SK-N-SH treated with all-trans-retinoic acid at 6 μM for 48 hours (cell line): ENCODE results near the gene CARD18.

Experiments used
- ARNTL ChIP-seq: fragments of 450-650 bp; formaldehyde crosslinking; IDR thresholded peaks from 2 replicates; pipeline ENCODE4 v1.5.0; 2020; ENCODE audit warnings: low read depth, mild to moderate bottlenecking, moderate library complexity, borderline replicate concordance
- ESRRG ChIP-seq: fragments of 250-450 bp; sonication (Bioruptor Pico); IDR thresholded peaks from 2 replicates; pipeline ENCODE4 v1.6.1; 2021; ENCODE audit warnings: mild to moderate bottlenecking
- PPARA ChIP-seq: fragments of 250-450 bp; sonication (Bioruptor Pico); IDR thresholded peaks from 2 replicates; pipeline ENCODE4 v1.5.0; 2020; ENCODE audit warnings: mild to moderate bottlenecking, borderline replicate concordance
- RARB ChIP-seq: fragments of 250-450 bp; sonication (Bioruptor Pico); IDR thresholded peaks from 2 replicates; pipeline ENCODE4 v1.8.0; 2021; ENCODE audit warnings: mild to moderate bottlenecking, moderate library complexity
- ZFP3 ChIP-seq: fragments of 250-450 bp; sonication (Bioruptor Pico); IDR thresholded peaks from 2 replicates; pipeline ENCODE4 v1.5.0; 2020; ENCODE audit warnings: mild to moderate bottlenecking, moderate library complexity
- ZFP30 ChIP-seq: fragments of 450-650 bp; formaldehyde crosslinking; IDR thresholded peaks from 2 replicates; pipeline ENCODE4 v1.5.0; 2022; ENCODE audit warnings: mild to moderate bottlenecking, moderate library complexity
- ZNF8 ChIP-seq: fragments of 450-650 bp; formaldehyde crosslinking; IDR thresholded peaks from 2 replicates; pipeline ENCODE4 v1.5.0; 2020; ENCODE audit warnings: mild to moderate bottlenecking, moderate library complexity
- TF ChIP-seq, protein P1 (sequence below): fragments of 250-450 bp; sonication (Bioruptor Pico); IDR thresholded peaks from 2 replicates; pipeline ENCODE4 v1.5.0; 2020; ENCODE audit warnings: mild to moderate bottlenecking, moderate library complexity
- TF ChIP-seq, protein P2 (sequence below): fragments of 250-450 bp; sonication (Bioruptor Pico); IDR thresholded peaks from 2 replicates; pipeline ENCODE4 v1.5.1; 2021; ENCODE audit warnings: mild to moderate bottlenecking, moderate library complexity
- TF ChIP-seq, protein P3 (sequence below): fragments of 250-450 bp; sonication (Bioruptor Pico); IDR thresholded peaks from 2 replicates; pipeline ENCODE4 v1.5.1; 2020; ENCODE audit warnings: low read depth, mild to moderate bottlenecking, moderate library complexity

DNA sequence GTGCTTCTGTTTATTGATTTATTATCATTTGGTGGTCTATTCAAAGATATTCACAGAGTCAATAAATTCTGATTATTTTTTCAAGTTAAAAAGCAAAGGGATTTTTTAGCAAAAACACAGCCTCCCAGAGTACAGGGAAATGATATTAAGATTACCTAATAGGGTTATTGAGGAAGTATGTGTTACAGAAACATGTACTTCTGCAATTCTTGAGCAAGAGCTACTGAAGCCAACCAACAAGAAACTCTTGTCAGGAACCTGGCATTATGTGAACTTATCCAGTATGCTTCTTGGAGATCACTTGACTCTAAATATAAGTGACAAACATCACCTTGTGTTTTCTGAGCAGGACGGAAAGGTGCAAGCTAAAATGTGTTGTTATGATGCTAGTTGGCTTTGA is 42.0 kb upstream of the CARD18 start:
- TF ChIP-seq ZFP30 (no peak), ZFP3 (CRISPR knock-in tag) (no peak), ZNF8 (no peak), ESRRG (no peak), RARB (CRISPR knock-in tag) (no peak), ARNTL (CRISPR knock-in tag) (no peak), PPARA (CRISPR knock-in tag) (no peak)
- TF ChIP-seq, protein P1, sequence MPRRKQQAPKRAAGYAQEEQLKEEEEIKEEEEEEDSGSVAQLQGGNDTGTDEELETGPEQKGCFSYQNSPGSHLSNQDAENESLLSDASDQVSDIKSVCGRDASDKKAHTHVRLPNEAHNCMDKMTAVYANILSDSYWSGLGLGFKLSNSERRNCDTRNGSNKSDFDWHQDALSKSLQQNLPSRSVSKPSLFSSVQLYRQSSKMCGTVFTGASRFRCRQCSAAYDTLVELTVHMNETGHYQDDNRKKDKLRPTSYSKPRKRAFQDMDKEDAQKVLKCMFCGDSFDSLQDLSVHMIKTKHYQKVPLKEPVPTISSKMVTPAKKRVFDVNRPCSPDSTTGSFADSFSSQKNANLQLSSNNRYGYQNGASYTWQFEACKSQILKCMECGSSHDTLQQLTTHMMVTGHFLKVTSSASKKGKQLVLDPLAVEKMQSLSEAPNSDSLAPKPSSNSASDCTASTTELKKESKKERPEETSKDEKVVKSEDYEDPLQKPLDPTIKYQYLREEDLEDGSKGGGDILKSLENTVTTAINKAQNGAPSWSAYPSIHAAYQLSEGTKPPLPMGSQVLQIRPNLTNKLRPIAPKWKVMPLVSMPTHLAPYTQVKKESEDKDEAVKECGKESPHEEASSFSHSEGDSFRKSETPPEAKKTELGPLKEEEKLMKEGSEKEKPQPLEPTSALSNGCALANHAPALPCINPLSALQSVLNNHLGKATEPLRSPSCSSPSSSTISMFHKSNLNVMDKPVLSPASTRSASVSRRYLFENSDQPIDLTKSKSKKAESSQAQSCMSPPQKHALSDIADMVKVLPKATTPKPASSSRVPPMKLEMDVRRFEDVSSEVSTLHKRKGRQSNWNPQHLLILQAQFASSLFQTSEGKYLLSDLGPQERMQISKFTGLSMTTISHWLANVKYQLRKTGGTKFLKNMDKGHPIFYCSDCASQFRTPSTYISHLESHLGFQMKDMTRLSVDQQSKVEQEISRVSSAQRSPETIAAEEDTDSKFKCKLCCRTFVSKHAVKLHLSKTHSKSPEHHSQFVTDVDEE (CRISPR knock-in tag), result no peak
- TF ChIP-seq, protein P2, sequence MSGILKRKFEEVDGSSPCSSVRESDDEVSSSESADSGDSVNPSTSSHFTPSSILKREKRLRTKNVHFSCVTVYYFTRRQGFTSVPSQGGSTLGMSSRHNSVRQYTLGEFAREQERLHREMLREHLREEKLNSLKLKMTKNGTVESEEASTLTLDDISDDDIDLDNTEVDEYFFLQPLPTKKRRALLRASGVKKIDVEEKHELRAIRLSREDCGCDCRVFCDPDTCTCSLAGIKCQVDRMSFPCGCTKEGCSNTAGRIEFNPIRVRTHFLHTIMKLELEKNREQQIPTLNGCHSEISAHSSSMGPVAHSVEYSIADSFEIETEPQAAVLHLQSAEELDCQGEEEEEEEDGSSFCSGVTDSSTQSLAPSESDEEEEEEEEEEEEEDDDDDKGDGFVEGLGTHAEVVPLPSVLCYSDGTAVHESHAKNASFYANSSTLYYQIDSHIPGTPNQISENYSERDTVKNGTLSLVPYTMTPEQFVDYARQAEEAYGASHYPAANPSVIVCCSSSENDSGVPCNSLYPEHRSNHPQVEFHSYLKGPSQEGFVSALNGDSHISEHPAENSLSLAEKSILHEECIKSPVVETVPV (CRISPR knock-in tag), result no peak
- TF ChIP-seq, protein P3, sequence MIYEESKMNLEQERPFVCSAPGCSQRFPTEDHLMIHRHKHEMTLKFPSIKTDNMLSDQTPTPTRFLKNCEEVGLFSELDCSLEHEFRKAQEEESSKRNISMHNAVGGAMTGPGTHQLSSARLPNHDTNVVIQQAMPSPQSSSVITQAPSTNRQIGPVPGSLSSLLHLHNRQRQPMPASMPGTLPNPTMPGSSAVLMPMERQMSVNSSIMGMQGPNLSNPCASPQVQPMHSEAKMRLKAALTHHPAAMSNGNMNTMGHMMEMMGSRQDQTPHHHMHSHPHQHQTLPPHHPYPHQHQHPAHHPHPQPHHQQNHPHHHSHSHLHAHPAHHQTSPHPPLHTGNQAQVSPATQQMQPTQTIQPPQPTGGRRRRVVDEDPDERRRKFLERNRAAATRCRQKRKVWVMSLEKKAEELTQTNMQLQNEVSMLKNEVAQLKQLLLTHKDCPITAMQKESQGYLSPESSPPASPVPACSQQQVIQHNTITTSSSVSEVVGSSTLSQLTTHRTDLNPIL, result no peak
